A549 treated with DMSO at 1 μM for 4 hours (cell line): Measurements from ENCODE around the gene KRTAP5-10. TPM values are rescaled to one million over a fixed set of nuclear protein-coding genes. Genes with fewer than 3 reads are reported as not detected.

Experiments
- total RNA-seq: library from RNA; stranded (reverse); fragments of 200-300 nt; extraction: Qiagen RNA extraction; gene quantifications from 5 replicates; pipeline ENCODE4 v1.2.3, GENCODE V29; 2022; ENCODE audit warnings: low read depth

Gene KRTAP5-10
- not detected in 5 replicates for total RNA-seq

GRCh38 chr11:71565263-71565662 lies at the start of gene KRTAP5-10:
Gene KRTAP5-10, plus strand, starts transcription at chr11:71565563. Its CDS starts 25 bp downstream, at chr11:71565588.

GRCh38 chr11:71526796-71527575 lies 38.4 kb upstream of the KRTAP5-10 start, which contains the start of gene KRTAP5-7:
Gene KRTAP5-7, plus strand, starts transcription at chr11:71527267. Its CDS starts 34 bp downstream, at chr11:71527301.

GRCh38 chr11:71537977-71538665 lies 27.2 kb upstream of the KRTAP5-10 start, which contains the start of gene KRTAP5-8:
Gene KRTAP5-8, plus strand, starts transcription at chr11:71538025. Its CDS starts 31 bp downstream, at chr11:71538056.

GRCh38 chr11:71548120-71548519 lies 17.2 kb upstream of the KRTAP5-10 start, which contains the start of gene KRTAP5-9:
Gene KRTAP5-9, plus strand, starts transcription at chr11:71548420. Its CDS starts 238 bp downstream, at chr11:71548658.

GRCh38 chr11:71582309-71582895 lies 17.0 kb downstream of the KRTAP5-10 start, which contains the start of gene KRTAP5-11:
Gene KRTAP5-11, minus strand, starts transcription at chr11:71582875. Its CDS starts 38 bp downstream, at chr11:71582837.

Other genes with a start within 250 kb of the KRTAP5-10 start
- gene DHCR7, start 117.2 kb upstream of the KRTAP5-10 start, total RNA-seq, result 51.5 to 54.3 TPM (median 53.4 TPM) in 5 replicates
- 42.8 to 49.8 TPM (median 46.8 TPM) in 5 replicates for gene NADSYN1, start 112.4 kb upstream of the KRTAP5-10 start, total RNA-seq
- gene KRTAP5-7, start 38.3 kb upstream of the KRTAP5-10 start, total RNA-seq, result not detected in 5 replicates
- not detected in 5 replicates for gene KRTAP5-8, start 27.5 kb upstream of the KRTAP5-10 start, total RNA-seq
- gene KRTAP5-9, start 17.1 kb upstream of the KRTAP5-10 start, total RNA-seq, result not detected in 5 replicates
- not detected in 5 replicates for gene KRTAP5-11, start 17.3 kb downstream of the KRTAP5-10 start, total RNA-seq